ENCODE data around the gene MYLK2. TPM values are rescaled to one million over a fixed set of nuclear protein-coding genes. Genes with fewer than 3 reads are reported as not detected.
"Not testable (repeated sequence)": the region's sequence is repeated elsewhere in the genome, so short reads cannot be mapped to it uniquely, and the experiment has no call there.

Gene MYLK2
- total RNA-seq, 4 donors from 2014 or later = not detected

DNA sequence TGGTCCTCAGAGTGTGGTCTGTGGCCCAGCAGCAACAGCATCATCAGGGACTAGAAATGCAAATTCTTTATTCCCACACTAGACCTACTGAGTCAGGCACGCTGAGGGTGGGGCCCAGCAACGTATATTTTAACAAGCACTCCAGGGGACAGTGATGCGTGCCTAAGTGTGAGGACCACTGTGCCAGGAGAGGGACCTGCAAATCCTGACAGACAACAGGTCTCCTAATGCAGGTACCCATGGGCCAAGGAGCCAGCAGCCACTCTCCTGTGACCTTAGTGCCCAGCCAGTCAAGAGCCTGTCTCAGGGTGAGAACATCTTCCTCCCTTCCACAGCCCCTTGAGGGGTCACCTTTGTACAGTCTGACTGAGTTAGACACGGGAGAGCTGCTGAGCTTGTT, 8.0 kb upstream of the MYLK2 start:
- H3K4me3 ChIP-seq = no peak overlapping the region
- WGBS = 90% methylated on average over 3 of the region's 4 CpGs
- no peaks in the 10 kb centered on the region for H3K36me3 ChIP-seq
- peaks cover 4% of the 10 kb centered on the region for H3K4me1 ChIP-seq
- DNase-seq (ENCODE audit: low spot score in 2 of 2) = peak in 1 of 2 donors; percentile 52
- H3K27me3 ChIP-seq = no peaks in the 10 kb centered on the region
- H3K9me3 ChIP-seq = no peaks in the 10 kb centered on the region
- TF ChIP-seq EP300 (IDR thresholded peaks at IDR 0.05) (no peak), POLR2AphosphoS5 (IDR thresholded peaks at IDR 0.05) (no peak), POLR2A (IDR thresholded peaks at IDR 0.05) (no peak)
- TF ChIP-seq, protein P1, sequence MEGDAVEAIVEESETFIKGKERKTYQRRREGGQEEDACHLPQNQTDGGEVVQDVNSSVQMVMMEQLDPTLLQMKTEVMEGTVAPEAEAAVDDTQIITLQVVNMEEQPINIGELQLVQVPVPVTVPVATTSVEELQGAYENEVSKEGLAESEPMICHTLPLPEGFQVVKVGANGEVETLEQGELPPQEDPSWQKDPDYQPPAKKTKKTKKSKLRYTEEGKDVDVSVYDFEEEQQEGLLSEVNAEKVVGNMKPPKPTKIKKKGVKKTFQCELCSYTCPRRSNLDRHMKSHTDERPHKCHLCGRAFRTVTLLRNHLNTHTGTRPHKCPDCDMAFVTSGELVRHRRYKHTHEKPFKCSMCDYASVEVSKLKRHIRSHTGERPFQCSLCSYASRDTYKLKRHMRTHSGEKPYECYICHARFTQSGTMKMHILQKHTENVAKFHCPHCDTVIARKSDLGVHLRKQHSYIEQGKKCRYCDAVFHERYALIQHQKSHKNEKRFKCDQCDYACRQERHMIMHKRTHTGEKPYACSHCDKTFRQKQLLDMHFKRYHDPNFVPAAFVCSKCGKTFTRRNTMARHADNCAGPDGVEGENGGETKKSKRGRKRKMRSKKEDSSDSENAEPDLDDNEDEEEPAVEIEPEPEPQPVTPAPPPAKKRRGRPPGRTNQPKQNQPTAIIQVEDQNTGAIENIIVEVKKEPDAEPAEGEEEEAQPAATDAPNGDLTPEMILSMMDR (IDR thresholded peaks at IDR 0.05) = no peak
- H3K27ac ChIP-seq = no peak overlapping the region

DNA sequence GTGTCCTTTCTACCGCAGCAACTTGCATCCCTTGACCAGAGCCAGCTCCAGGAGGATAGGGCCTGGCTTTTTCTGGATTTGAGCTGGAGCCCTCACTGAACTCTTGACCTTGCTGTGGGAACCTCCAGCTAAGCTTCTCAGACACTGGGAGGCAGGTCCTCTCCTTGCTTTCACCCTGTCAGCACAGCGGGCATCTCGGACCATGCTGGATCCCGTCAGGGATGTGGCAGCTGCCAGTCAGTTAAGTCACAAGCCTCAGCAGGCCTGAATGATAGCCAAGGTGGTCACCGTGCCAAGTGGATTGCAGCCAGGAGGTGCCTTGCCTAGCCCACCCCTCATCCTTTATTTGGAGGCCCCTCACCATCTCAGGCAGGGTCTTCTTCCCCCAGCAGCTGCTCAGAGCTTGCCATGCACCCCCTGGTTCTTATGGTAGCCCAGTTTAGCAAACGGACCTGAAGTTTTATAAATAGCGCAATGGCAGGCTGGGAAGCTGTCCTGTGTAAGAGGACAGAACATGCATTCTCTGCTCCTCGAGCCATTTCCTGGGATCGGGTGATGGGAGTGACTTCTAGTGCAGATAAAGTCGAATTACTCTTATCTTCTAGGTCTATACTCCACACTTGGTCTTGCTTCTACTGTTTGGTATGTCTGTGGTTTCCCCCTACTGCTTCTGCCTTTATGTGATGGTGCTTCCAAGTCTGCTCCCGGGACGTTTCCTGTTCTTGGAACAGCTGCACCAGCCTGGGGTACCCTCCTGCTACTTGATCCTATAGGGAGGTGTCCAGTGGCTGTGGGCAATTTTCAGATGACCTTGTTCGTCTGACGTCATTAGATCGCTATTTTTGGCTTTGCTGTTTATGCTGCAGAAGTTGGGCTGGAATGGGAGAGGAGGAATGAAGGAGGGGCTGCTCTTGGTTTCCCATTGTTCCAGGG, 7.1 kb upstream of the MYLK2 start:
- no peaks in the 10 kb centered on the region for H3K27me3 ChIP-seq
- no peak overlapping the region for H3K27ac ChIP-seq
- peaks cover 4% of the 10 kb centered on the region for H3K4me1 ChIP-seq
- no peaks in the 10 kb centered on the region for H3K36me3 ChIP-seq
- no peak for TF ChIP-seq EP300 (IDR thresholded peaks at IDR 0.05)
- TF ChIP-seq, protein P1 (IDR thresholded peaks at IDR 0.05) = no peak
- TF ChIP-seq POLR2A (IDR thresholded peaks at IDR 0.05) = no peak
- TF ChIP-seq POLR2AphosphoS5 (IDR thresholded peaks at IDR 0.05) = no peak
- H3K4me3 ChIP-seq = no peak overlapping the region
- DNase-seq (ENCODE audit: low spot score in 2 of 2) = peak in 1 of 2 donors; percentile 67
- no peaks in the 10 kb centered on the region for H3K9me3 ChIP-seq
- 73% methylated on average over 15 of the region's 15 CpGs for WGBS

DNA sequence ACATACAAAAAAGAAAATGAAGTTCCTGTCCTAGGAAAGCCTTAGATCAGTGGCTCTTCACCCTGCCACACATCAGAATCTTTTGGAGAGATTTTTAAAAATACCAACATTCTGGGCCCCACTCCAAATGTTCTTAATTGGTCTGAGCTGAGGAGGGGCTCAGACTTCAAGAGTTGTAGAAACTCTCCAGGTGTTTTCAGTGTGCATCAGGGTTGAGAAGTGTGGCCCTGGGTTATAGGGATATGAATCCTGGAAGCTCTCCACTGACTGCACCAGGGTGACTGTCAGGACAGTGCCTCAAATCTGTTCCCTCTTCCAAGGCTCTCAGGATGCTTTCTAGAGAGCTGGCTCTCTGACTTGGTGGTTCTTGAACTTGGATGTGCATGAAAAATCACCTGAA, 5.5 kb upstream of the MYLK2 start:
- H3K4me3 ChIP-seq = no peak overlapping the region
- H3K27ac ChIP-seq = no peak overlapping the region
- no peaks in the 10 kb centered on the region for H3K36me3 ChIP-seq
- H3K9me3 ChIP-seq = no peaks in the 10 kb centered on the region
- TF ChIP-seq POLR2A (IDR thresholded peaks at IDR 0.05) (no peak), EP300 (IDR thresholded peaks at IDR 0.05) (no peak), POLR2AphosphoS5 (IDR thresholded peaks at IDR 0.05) (no peak)
- TF ChIP-seq, protein P1 (IDR thresholded peaks at IDR 0.05) = no peak
- no peak for DNase-seq (ENCODE audit: low spot score in 2 of 2)
- H3K27me3 ChIP-seq = no peaks in the 10 kb centered on the region
- peaks cover 4% of the 10 kb centered on the region for H3K4me1 ChIP-seq

DNA sequence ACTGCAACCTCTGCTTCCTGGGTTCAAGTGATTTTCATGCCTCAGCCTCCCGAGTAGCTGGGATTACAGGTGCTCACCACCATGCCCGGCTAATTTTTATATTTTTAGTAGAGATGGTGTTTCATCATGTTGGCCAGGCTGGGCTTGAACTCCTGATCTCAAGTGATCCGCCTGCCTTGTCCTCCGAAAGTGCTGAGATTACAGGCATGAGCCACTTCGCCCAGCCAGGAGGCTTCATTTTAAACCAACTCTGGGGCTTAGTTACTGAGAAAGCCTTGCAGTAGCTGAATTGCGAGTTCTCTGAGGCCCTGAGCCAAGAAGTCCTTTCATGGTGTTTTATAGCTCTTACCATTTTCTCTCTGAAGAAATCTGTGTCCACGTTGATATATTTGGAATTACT, 5.0 kb upstream of the MYLK2 start:
- not testable (repeated sequence) for H3K9me3 ChIP-seq, H3K27me3 ChIP-seq, H3K36me3 ChIP-seq, H3K27ac ChIP-seq, H3K4me3 ChIP-seq, H3K4me1 ChIP-seq
- peak in 1 of 2 donors; percentile 31 for DNase-seq (ENCODE audit: low spot score in 2 of 2)
- WGBS = 88% methylated on average over 7 of the region's 7 CpGs

DNA sequence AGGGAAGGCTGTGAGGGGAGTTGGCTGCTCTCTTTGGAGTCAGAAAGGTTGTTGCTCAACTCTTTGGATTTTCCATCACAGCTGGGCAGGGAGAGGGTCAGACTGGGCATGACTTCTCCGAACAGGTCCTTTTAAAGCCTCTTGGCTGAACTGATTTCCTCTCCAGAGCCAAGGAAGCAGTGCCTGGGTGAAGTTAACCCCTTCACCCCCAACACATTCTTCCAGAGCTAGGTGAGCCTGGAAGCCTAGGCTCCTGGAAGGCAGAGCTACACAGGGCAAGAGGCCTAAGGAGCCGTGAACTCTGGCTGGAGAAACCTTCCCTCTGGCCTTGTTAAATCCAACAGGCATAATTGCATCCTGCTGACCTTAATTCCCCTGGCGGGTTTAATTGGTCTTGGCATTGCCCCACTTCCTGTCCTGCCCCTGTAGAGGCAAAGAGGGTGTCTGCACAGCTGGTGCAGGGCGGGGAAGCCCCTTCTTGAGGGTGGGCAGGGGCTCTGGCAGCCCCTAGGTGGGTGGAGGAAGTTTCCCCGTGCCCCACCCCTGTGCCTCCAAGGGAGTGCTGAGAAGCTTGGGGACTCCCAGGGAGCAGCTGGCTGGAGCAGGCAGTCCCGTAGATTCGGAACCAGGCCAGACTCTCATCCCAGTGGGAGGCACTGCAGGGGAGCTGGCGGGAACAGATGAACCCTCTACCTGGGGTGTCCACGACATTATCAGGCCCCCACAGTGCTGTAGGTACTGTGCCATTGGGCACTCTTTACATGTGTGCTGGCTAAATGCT, 3.6 kb upstream of the MYLK2 start:
- WGBS = 27% methylated on average over 3 of the region's 9 CpGs
- peak in 1 of 2 donors; percentile 63 for DNase-seq (ENCODE audit: low spot score in 2 of 2)
- no peaks in the 10 kb centered on the region for H3K27me3 ChIP-seq
- no peaks in the 10 kb centered on the region for H3K9me3 ChIP-seq
- TF ChIP-seq EP300 (IDR thresholded peaks at IDR 0.05) (no peak), POLR2A (IDR thresholded peaks at IDR 0.05) (no peak), POLR2AphosphoS5 (IDR thresholded peaks at IDR 0.05) (no peak)
- TF ChIP-seq, protein P1 (IDR thresholded peaks at IDR 0.05) = no peak
- no peak overlapping the region for H3K27ac ChIP-seq
- H3K4me3 ChIP-seq = no peak overlapping the region
- peaks cover 4% of the 10 kb centered on the region for H3K4me1 ChIP-seq
- H3K36me3 ChIP-seq = no peaks in the 10 kb centered on the region
